RWPE2 (cell line): ENCODE results near the gene SATB1.

Experiments
- ATAC-seq: fragments of 200-7000 bp; cut with Tn5 transposase; 3 replicates; pipeline ENCODE4 v1.9.1; 2021; ENCODE audit warnings: low read depth
- DNase-seq: peaks from one replicate; pipeline ENCODE4 v3.0.0-alpha.2; 2020; ENCODE audit warnings: low spot score
- H3K27ac ChIP-seq: fragments of 450-650 bp; 2 replicates; pipeline ENCODE4 v1.5.1; 2017; ENCODE audit warnings: mild to moderate bottlenecking; ENCODE audit not compliant: poor library complexity, severe bottlenecking
- H3K27me3 ChIP-seq: fragments of 250-450 bp; sonication (Bioruptor Pico); 2 replicates; pipeline ENCODE4 v1.5.1; 2021; ENCODE audit warnings: mild to moderate bottlenecking, moderate library complexity; ENCODE audit not compliant: insufficient read depth, poor library complexity, severe bottlenecking
- H3K36me3 ChIP-seq: fragments of 250-450 bp; sonication (Bioruptor Pico); 2 replicates; pipeline ENCODE4 v1.5.1; 2020; ENCODE audit warnings: low read depth, mild to moderate bottlenecking, moderate library complexity
- H3K4me1 ChIP-seq: fragments of 250-450 bp; sonication (Bioruptor Pico); 2 replicates; pipeline ENCODE4 v1.5.1; 2021; ENCODE audit warnings: mild to moderate bottlenecking, moderate library complexity; ENCODE audit not compliant: insufficient read depth, poor library complexity, severe bottlenecking
- H3K4me3 ChIP-seq: fragments of 250-450 bp; sonication (Bioruptor Pico); 2 replicates; pipeline ENCODE4 v1.5.1; 2021; ENCODE audit warnings: mild to moderate bottlenecking, moderate library complexity; ENCODE audit not compliant: severe bottlenecking
- H3K9me3 ChIP-seq: fragments of 250-450 bp; sonication (Bioruptor Pico); 2 replicates; pipeline ENCODE4 v1.5.1; 2021; ENCODE audit warnings: mild to moderate bottlenecking, moderate library complexity; ENCODE audit not compliant: severe bottlenecking
- TF ChIP-seq, protein P1 (sequence below): fragments of 450-650 bp; IDR thresholded peaks from one replicate; pipeline ENCODE4 v1.5.1; 2017; ENCODE audit warnings: mild to moderate bottlenecking, moderate library complexity; ENCODE audit not compliant: poor library complexity, severe bottlenecking

The SATB1 gene

DNA sequence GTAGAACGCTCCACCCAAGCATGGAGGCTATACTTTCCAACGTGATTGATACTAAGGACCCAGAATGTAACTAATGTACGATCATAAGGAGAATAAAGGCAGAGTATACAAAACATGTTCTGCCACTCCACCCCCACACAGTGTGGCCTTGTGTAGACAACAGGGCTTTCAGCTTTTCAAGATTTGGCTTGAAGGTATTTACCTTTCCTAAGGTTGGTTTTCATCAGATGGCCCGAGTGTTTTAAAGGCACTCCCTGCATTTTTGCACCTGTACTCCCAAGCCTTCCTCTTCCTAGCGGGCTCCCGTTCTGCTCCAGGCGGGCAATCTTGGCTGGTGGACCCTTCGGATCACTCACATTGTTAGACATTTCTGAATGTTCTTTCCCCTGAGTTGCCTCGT, 4.6 kb downstream of the SATB1 start:
- H3K27ac ChIP-seq: no peak overlapping the region
- H3K27me3 ChIP-seq: peaks cover 90% of the 10 kb centered on the region
- ATAC-seq: no peak
- TF ChIP-seq, protein P1, sequence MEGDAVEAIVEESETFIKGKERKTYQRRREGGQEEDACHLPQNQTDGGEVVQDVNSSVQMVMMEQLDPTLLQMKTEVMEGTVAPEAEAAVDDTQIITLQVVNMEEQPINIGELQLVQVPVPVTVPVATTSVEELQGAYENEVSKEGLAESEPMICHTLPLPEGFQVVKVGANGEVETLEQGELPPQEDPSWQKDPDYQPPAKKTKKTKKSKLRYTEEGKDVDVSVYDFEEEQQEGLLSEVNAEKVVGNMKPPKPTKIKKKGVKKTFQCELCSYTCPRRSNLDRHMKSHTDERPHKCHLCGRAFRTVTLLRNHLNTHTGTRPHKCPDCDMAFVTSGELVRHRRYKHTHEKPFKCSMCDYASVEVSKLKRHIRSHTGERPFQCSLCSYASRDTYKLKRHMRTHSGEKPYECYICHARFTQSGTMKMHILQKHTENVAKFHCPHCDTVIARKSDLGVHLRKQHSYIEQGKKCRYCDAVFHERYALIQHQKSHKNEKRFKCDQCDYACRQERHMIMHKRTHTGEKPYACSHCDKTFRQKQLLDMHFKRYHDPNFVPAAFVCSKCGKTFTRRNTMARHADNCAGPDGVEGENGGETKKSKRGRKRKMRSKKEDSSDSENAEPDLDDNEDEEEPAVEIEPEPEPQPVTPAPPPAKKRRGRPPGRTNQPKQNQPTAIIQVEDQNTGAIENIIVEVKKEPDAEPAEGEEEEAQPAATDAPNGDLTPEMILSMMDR: no peak
- DNase-seq: no peak
- no peaks in the 10 kb centered on the region for H3K9me3 ChIP-seq
- H3K4me1 ChIP-seq: no peaks in the 10 kb centered on the region
- H3K36me3 ChIP-seq: no peaks in the 10 kb centered on the region
- H3K4me3 ChIP-seq: no peak overlapping the region

DNA sequence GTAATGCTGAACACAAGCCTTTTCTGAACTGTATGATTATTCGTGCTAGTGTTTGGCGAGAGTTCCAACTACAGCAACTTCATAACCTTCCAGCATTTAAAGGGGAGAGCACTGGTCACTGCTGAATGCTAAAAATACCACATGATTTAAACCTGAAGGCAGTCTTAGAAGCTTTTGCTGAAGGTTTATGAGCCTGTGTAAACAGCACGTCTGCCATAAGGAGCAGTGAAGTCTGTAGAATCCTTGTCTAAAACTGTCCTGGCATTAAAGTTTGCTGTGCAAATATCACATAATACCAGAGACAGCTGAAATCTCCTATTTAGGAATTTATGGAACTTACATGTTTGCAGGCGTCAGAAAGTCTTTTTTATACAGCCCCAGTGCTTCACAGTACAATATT, 5.9 kb downstream of the SATB1 start:
- H3K4me1 ChIP-seq: no peaks in the 10 kb centered on the region
- DNase-seq: no peak
- no peaks in the 10 kb centered on the region for H3K9me3 ChIP-seq
- no peaks in the 10 kb centered on the region for H3K36me3 ChIP-seq
- peaks cover 78% of the 10 kb centered on the region for H3K27me3 ChIP-seq
- no peak overlapping the region for H3K4me3 ChIP-seq
- TF ChIP-seq, protein P1: no peak
- no peak for ATAC-seq
- H3K27ac ChIP-seq: no peak overlapping the region

DNA sequence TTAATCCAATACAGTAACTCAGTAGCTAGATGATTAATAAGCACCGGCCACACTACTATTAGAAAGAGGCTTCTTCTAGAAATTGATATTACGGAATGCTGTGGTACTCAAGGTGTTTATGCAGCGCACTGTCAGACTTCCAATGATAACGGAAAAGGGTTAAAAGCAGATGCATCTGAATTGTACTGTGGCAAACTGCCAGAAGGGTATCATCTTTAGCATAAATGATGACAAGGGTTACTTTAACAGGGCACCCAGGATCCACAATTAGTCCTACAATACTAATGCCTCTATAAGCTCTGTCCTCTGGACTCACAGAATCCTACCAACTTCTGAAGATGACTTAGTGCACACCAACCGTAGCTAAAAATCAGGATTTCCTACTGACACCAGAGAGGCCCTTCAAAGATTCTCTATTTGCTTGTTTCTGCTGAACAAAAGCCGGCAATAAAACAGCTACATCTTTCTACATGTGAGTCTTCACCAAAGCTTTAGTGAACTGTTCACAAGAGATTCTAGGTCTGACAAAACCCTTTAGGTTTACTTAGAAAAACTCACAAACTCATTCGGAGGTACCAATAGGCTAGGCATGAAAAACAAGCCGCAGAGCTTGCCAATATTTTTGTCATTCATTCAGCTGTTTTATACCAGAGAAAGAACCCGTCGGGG, 7.1 kb downstream of the SATB1 start:
- peaks cover 72% of the 10 kb centered on the region for H3K27me3 ChIP-seq
- H3K9me3 ChIP-seq: no peaks in the 10 kb centered on the region
- ATAC-seq (no peak), DNase-seq (no peak)
- no peaks in the 10 kb centered on the region for H3K4me1 ChIP-seq
- no peak overlapping the region for H3K4me3 ChIP-seq
- no peaks in the 10 kb centered on the region for H3K36me3 ChIP-seq
- TF ChIP-seq, protein P1: no peak
- H3K27ac ChIP-seq: no peak overlapping the region

DNA sequence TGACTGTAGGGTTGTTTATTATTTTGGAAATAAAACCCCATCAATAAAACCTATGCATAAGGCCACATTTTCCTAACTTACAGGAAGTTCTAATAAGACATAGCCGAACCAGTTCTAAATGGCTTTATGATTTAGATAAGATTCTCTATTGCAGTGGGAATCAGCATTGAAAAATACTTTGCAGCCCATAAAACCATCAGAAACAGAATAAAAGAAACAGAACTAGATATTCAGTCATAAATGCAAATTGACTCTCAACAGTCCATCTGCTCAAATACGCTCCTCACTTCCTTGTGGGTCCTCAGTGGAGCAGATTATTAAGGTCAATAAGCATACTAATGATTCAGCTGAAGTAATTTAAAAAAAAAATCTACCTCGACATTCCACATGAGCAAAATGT, 8.8 kb downstream of the SATB1 start:
- no peak overlapping the region for H3K4me3 ChIP-seq
- ATAC-seq (no peak), DNase-seq (no peak)
- peaks cover 56% of the 10 kb centered on the region for H3K27me3 ChIP-seq
- no peaks in the 10 kb centered on the region for H3K4me1 ChIP-seq
- H3K9me3 ChIP-seq: no peaks in the 10 kb centered on the region
- TF ChIP-seq, protein P1: no peak
- H3K27ac ChIP-seq: no peak overlapping the region
- no peaks in the 10 kb centered on the region for H3K36me3 ChIP-seq

DNA sequence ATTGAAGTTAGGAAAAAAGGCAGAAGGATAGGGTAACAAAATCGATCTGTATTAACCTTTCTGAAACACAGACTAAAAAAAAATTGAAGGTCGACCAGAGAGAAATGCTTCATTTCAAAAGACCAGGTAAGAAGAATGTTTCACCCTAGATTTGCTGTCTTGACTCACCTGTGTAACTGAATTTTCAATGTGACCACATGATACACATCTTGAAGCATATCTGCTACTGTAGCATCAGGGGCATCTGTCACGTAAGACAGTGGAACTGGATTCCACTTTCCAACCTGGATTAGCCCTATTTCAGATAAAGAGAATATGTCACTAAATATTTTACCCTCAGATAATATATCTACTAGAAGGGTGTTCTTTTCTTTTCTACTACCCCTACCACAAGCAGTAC, 9.3 kb downstream of the SATB1 start:
- ATAC-seq (no peak), DNase-seq (no peak)
- Histone ChIP-seq H3K4me1 (no peaks in the 10 kb centered on the region), H3K36me3 (no peaks in the 10 kb centered on the region), H3K4me3 (no peak overlapping the region), H3K9me3 (no peaks in the 10 kb centered on the region), H3K27me3 (peaks cover 51% of the 10 kb centered on the region), H3K27ac (no peak overlapping the region)
- TF ChIP-seq, protein P1: no peak
